Panc1 (cell line): ENCODE data around the gene FAM168B.
"Not testable (repeated sequence)": the region's sequence is repeated elsewhere in the genome, so short reads cannot be mapped to it uniquely, and the experiment has no call there.

ENCODE experiments used
- CTCF ChIP-seq: fragments of 450-650 bp; IDR thresholded peaks from 2 replicates; pipeline ENCODE4 v1.5.1; 2017; ENCODE audit warnings: mild to moderate bottlenecking
- POLR2AphosphoS5 ChIP-seq: IDR thresholded peaks from 2 replicates; pipeline ENCODE4 v1.6.1; 2012; ENCODE audit warnings: mild to moderate bottlenecking, low read depth, low read length, moderate library complexity
- REST ChIP-seq, 2 experiments: IDR thresholded peaks; 2 replicates each; pipeline ENCODE4 v1.6.1; 2011 to 2012; ENCODE audit warnings: low read depth in 2 of 2, control low read depth in 1 of 2, low read length in 1 of 2, mild to moderate bottlenecking in 1 of 2, moderate library complexity in 1 of 2; ENCODE audit not compliant: insufficient read depth in 1 of 2
- SIN3A ChIP-seq: IDR thresholded peaks from 2 replicates; pipeline ENCODE4 v1.6.1; 2012; ENCODE audit warnings: low read depth, mild to moderate bottlenecking, low read length, moderate library complexity, borderline replicate concordance; ENCODE audit not compliant: insufficient read depth

DNA sequence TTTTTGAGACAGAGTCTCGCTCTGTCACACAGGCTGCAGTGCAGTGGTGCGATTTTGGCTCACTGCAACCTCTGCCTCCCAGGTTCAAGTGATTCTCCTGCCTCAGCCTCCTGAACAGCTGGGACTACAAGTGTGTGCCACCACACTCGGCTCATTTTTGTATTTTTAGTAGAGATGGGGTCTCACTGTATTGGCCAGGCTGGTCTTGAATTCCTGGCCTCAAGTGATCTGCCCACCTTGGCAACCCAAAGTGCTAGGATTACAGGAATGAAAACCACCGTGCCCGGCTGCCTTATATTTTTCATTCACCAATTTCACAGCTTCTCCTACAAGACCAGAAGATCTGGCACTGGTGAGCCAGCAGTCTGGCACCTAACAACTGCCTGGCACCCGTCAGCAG is 25.1 kb downstream of the FAM168B start:
- TF ChIP-seq CTCF; SIN3A; POLR2AphosphoS5; REST (IDR thresholded peaks at IDR 0.05; ENCODE audit: insufficient read depth in 1 of 2, low read depth in 2 of 2, low read length in 1 of 2): not testable (repeated sequence)
